HG03108 (cell line): ENCODE measurements around the gene RARB.

Source experiments
- ATAC-seq: cut with Tn5 transposase; IDR thresholded peaks from one replicate; pipeline ENCODE4 v1.9.1; 2021; ENCODE audit warnings: moderate library complexity; ENCODE audit not compliant: unreplicated experiment

RARB gene

GRCh38 chr3:25573386-25574171 is 145.5 kb downstream of the RARB start:
- no peak for ATAC-seq

GRCh38 chr3:25574172-25574765 is 146.2 kb downstream of the RARB start:
- ATAC-seq = no peak

- ATAC-seq = no peak
Measured at GRCh38 chr3:25575001-25575400, 146.9 kb downstream of the RARB start.

- ATAC-seq = no peak
Measured at GRCh38 chr3:25576146-25576545, 148.1 kb downstream of the RARB start.

- no peak for ATAC-seq
Measured at GRCh38 chr3:25576831-25577454, 148.9 kb downstream of the RARB start.

GRCh38 chr3:25578059-25578458 is 150.0 kb downstream of the RARB start:
- no peak for ATAC-seq

GRCh38 chr3:25580534-25580933 is 152.5 kb downstream of the RARB start:
- no peak for ATAC-seq

GRCh38 chr3:25581335-25581734 is 153.3 kb downstream of the RARB start:
- ATAC-seq = no peak

GRCh38 chr3:25581823-25582222 is 153.8 kb downstream of the RARB start:
- no peak for ATAC-seq

- ATAC-seq = no peak
Measured at GRCh38 chr3:25582242-25582641, 154.2 kb downstream of the RARB start.

- no peak for ATAC-seq
Measured at GRCh38 chr3:25583343-25583742, 155.3 kb downstream of the RARB start.

GRCh38 chr3:25584011-25584789 is 156.1 kb downstream of the RARB start:
- no peak for ATAC-seq

GRCh38 chr3:25585361-25586166 is 157.5 kb downstream of the RARB start:
- no peak for ATAC-seq

GRCh38 chr3:25586167-25586505 is 158.1 kb downstream of the RARB start:
- ATAC-seq = no peak

- ATAC-seq = no peak
Measured at GRCh38 chr3:25586553-25586952, 158.5 kb downstream of the RARB start.

GRCh38 chr3:25587094-25587493 is 159.0 kb downstream of the RARB start:
- ATAC-seq = no peak

GRCh38 chr3:25587526-25587925 is 159.5 kb downstream of the RARB start:
- no peak for ATAC-seq

- no peak for ATAC-seq
Measured at GRCh38 chr3:25587975-25588374, 159.9 kb downstream of the RARB start.

- ATAC-seq = no peak
Measured at GRCh38 chr3:25588441-25589103, 160.5 kb downstream of the RARB start.

GRCh38 chr3:25589104-25589782 is 161.2 kb downstream of the RARB start:
- ATAC-seq = no peak
